MCF 10A (cell line): ENCODE measurements around the gene HS3ST6. TPM values are rescaled to one million over a fixed set of nuclear protein-coding genes. Genes with fewer than 3 reads are reported as not detected.
"Not testable (repeated sequence)": the region's sequence is repeated elsewhere in the genome, so short reads cannot be mapped to it uniquely, and the experiment has no call there.

ENCODE experiments used
- BruUV-seq: library from RNA; stranded (reverse); fragments of 400-500 nt; replicated peaks from 2 replicates; lab custom pipeline; 2021; lab: Mats Ljungman, UMichigan
- CTCF ChIA-PET: fragments of 300-600 bp; sonication (Branson Sonifier 250); formaldehyde crosslinking; extraction: SDS; loops from one replicate; lab custom pipeline; 2021; ENCODE audit warnings: antibody characterized with exemption, inconsistent platforms; lab: Yijun Ruan, JAX
- POLR2A ChIA-PET: fragments of 300-600, 350-650 bp; sonication (Branson Sonifier 250); formaldehyde crosslinking; extraction: SDS; loops from one replicate; lab custom pipeline; 2020; ENCODE audit warnings: antibody characterized with exemption, inconsistent platforms; lab: Yijun Ruan, JAX
- DNase-seq: peaks from one replicate; pipeline ENCODE4 v3.0.0-alpha.2; 2018; ENCODE audit not compliant: unreplicated experiment
- H3K27ac Mint-ChIP-seq: one replicate; pipeline ENCODE4 v1.8.0; 2022; ENCODE audit warnings: mild to moderate bottlenecking, low read depth, mixed read lengths; ENCODE audit not compliant: unreplicated experiment
- H3K27me3 Mint-ChIP-seq: one replicate; pipeline ENCODE4 v1.8.0; 2022; ENCODE audit warnings: mixed read lengths; ENCODE audit not compliant: insufficient read depth, unreplicated experiment
- H3K36me3 Mint-ChIP-seq: one replicate; pipeline ENCODE4 v1.8.0; 2022; ENCODE audit warnings: mild to moderate bottlenecking, moderate library complexity, mixed read lengths; ENCODE audit not compliant: insufficient read depth, unreplicated experiment
- H3K4me1 Mint-ChIP-seq: one replicate; pipeline ENCODE4 v1.8.0; 2022; ENCODE audit warnings: mixed read lengths; ENCODE audit not compliant: insufficient read depth, unreplicated experiment
- H3K4me3 Mint-ChIP-seq: one replicate; pipeline ENCODE4 v1.8.0; 2022; ENCODE audit warnings: mild to moderate bottlenecking, moderate library complexity, mixed read lengths; ENCODE audit not compliant: unreplicated experiment
- H3K9me3 Mint-ChIP-seq: one replicate; pipeline ENCODE4 v1.8.0; 2022; ENCODE audit warnings: mixed read lengths; ENCODE audit not compliant: unreplicated experiment
- intact Hi-C: fragments of 100-400 bp; cut with micrococcal nuclease; formaldehyde crosslinking; loops from 2 replicates; pipeline ENCODE4 v1.14.1; 2022
- total RNA-seq: library from RNA; stranded (reverse); gene quantifications from 2 replicates; pipeline ENCODE4 v1.2.3, GENCODE V29; 2022
- TF ChIP-seq, protein P1 (sequence below): fragments of 200-600 bp; IDR thresholded peaks from one replicate; pipeline ENCODE4 v1.8.0; 2022; ENCODE audit warnings: antibody characterized with exemption, mild to moderate bottlenecking; ENCODE audit not compliant: unreplicated experiment

The HS3ST6 gene
- total RNA-seq, 1 experiment from 2014 or later, result not detected

DNA sequence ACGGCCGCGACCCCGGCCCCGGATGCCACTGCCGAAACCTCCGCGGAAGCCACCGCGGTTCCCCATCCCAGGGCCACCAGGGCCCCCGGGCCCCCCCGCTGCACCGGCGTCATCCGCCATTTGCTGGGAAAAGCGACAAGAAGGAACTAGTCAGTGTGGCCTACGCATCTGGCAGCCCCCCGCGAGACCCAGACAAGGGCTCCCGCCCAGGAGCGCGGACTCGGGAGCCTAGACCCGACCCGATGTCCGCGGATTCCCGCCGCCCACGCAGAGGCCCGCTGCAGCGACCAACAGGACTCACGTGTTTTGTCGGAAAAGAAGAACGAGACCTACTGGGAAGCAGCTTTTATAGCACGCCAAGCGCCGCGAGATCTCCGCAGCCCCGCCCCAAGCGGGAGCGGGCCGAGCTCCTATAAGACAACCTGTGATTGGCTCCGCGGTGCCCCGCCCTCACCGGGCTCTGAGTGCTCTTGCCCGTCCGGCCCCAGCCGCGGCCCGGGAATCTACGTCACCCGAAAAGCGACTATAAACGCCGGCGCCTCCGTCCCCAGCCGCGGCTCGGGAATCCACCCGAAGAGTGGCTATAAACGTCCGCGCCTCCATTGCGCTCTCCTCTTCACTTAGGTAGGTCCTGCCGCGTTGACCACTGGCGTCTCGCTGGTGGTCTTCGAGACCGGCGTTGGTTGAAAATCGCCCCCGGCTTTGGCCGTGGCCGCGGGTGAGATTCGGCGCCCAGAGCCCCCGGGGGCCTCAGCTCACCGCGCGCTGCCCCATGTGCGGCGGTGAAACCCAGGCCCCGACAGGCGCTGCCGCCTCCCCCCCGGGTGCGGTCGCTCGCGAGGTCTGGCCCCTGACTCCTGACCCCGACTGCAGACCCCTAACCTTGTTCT lies 46.5 kb upstream of the HS3ST6 start, which contains the start of gene RPS2:
Gene RPS2, minus strand, starts transcription at position 321 of the 890 bp plus-strand sequence. Its CDS starts 201 bp downstream, at position 120.
- Mint-ChIP-seq H3K27me3 (no peaks in the 10 kb centered on the region), H3K4me3 (peak within 1 kb of the TSS; percentile 78), H3K9me3 (no peaks in the 10 kb centered on the region), H3K4me1 (peaks cover 23% of the 10 kb centered on the region), H3K36me3 (peaks cover 60% of the 10 kb centered on the region), H3K27ac (peak within 1 kb of the TSS; percentile 95)
- TF ChIP-seq, protein P1, sequence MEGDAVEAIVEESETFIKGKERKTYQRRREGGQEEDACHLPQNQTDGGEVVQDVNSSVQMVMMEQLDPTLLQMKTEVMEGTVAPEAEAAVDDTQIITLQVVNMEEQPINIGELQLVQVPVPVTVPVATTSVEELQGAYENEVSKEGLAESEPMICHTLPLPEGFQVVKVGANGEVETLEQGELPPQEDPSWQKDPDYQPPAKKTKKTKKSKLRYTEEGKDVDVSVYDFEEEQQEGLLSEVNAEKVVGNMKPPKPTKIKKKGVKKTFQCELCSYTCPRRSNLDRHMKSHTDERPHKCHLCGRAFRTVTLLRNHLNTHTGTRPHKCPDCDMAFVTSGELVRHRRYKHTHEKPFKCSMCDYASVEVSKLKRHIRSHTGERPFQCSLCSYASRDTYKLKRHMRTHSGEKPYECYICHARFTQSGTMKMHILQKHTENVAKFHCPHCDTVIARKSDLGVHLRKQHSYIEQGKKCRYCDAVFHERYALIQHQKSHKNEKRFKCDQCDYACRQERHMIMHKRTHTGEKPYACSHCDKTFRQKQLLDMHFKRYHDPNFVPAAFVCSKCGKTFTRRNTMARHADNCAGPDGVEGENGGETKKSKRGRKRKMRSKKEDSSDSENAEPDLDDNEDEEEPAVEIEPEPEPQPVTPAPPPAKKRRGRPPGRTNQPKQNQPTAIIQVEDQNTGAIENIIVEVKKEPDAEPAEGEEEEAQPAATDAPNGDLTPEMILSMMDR, result no peak
- ChIA-PET POLR2A (interaction anchor here (0.6 to 8.9 kb wide), 54 partner anchors 8 to 941 kb away, joined by 3 to 72 read pairs (median 5); partner anchors contain the start of genes ATP6V0C, ECI1, FAHD1 and GFER), CTCF (interaction anchor here (0.5 to 1.3 kb wide), 6 partner anchors 39 to 1164 kb away, joined by 3 to 5 read pairs (median 3); no protein-coding TSS in a partner anchor)
- no TSS peak for BruUV-seq
- peak; percentile 98 for DNase-seq
- intact Hi-C loops, result no loop called here

DNA sequence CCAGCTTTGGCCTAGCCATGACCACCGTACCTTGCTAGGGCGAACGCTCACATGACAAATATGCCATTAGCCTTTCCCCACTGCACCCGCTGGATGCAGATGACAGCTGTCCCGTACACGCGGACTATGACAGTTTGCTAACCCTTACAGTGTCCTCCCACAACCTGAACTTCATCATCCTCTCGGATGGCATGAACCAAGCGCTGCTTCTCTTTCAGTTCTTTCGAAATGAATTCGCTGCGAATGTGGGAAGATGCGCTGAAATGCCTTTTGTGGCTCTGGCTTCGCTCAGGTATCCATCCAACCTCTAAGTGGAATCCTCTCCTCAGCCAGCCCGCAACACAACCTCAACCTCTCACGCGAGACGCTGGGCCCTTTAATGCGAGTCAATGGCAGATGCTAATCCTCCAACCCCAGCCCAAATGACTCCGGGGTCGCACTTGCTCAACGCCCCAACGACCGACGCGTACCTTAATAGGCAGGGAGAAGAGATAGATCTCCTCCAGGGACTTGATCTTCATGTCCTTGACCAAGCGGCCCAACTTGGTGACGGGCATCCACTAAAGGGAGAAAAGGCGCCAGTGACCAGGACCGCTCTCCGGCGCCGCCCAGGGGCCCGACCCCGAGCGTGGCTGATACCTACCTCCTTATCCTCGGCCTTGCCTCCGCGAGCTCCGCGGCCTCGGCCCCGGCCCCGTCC lies 45.7 kb upstream of the HS3ST6 start:
- H3K9me3 Mint-ChIP-seq, result no peaks in the 10 kb centered on the region
- BruUV-seq, result no TSS peak
- peak overlapping the region; percentile 95 for H3K27ac Mint-ChIP-seq
- ChIA-PET CTCF (interaction anchor here (0.5 to 1.3 kb wide), 3 partner anchors 10 to 1165 kb away, joined by 3 to 5 read pairs (median 3); no protein-coding TSS in a partner anchor), POLR2A (interaction anchor here (0.6 to 8.9 kb wide), 49 partner anchors 8 to 550 kb away, joined by 3 to 72 read pairs (median 5); partner anchors contain the start of genes ATP6V0C, ECI1, FAHD1 and GFER)
- no peak for DNase-seq
- intact Hi-C loops, result no loop called here
- TF ChIP-seq, protein P1, result no peak
- H3K4me3 Mint-ChIP-seq, result peak overlapping the region; percentile 78
- H3K36me3 Mint-ChIP-seq, result peaks cover 60% of the 10 kb centered on the region
- H3K4me1 Mint-ChIP-seq, result peaks cover 23% of the 10 kb centered on the region
- no peaks in the 10 kb centered on the region for H3K27me3 Mint-ChIP-seq

DNA sequence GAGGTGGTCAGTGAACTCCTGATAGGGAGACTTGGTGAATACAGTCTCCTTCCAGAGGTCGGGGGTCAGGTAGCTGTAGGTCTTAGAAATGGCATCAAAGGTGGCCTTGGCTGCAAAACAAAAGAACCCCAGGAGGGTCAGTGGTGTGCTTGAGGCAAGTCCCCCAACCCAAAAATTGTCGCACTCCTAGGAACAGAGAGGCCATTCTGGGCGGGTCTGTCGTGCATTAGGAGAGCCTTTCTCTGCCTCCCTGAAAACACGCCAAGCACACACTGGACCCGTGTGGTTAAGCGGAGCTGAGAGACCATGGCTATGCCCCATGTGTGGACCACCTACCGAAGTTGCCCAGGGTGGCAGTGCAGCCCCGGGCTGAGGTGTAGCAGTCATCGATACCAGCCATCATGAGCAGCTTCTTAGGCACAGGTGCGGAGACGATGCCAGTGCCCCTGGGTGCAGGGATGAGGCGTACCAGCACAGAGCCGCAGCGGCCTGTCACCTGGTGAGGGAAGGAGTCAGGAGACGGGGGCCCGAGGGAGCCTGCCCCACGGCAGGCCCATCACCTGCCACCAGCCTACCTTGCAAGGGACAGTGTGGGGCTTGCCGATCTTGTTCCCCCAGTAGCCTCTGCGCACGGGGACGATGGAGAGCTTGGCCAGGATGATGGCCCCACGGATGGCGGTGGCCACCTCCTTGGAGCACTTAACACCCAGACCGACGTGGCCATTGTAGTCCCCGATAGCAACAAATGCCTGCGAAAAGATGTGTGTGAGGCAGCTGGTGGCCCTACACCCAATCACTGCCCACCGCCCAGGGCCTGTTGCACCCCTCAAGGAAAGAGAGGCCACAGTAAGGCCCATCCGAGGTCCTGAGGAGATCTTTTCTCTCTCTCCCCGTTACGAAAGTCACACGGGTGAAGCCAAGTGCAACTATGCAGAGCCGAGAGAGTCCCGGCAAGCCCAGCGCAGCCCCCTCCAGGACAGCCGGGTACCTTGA lies 44.2 kb upstream of the HS3ST6 start:
- intact Hi-C loops, H3K9me3 Mint-ChIP-seq, H3K27me3 Mint-ChIP-seq, DNase-seq: not testable (repeated sequence)
- CTCF ChIA-PET, result interaction anchor here (0.7 to 1.3 kb wide), 3 partner anchors 78 to 102 kb away, joined by 3 to 4 read pairs (median 3); no protein-coding TSS in a partner anchor
- POLR2A ChIA-PET, result interaction anchor here (0.7 to 8.9 kb wide), 12 partner anchors 9 to 1435 kb away, joined by 3 to 72 read pairs (median 10); partner anchors contain the start of genes CAPN15, NOXO1, NTHL1 and NUBP2
- peaks cover 23% of the 10 kb centered on the region for H3K4me1 Mint-ChIP-seq
- BruUV-seq, result TSS peak; percentile 72
- H3K27ac Mint-ChIP-seq, result peak overlapping the region; percentile 95
- H3K36me3 Mint-ChIP-seq, result peaks cover 60% of the 10 kb centered on the region
- peak overlapping the region; percentile 78 for H3K4me3 Mint-ChIP-seq
